Measurements from ENCODE around the gene OTC. TPM values are rescaled to one million over a fixed set of nuclear protein-coding genes. Genes with fewer than 3 reads are reported as not detected.

Gene OTC
- total RNA-seq, result not detected in 2 replicates

DNA sequence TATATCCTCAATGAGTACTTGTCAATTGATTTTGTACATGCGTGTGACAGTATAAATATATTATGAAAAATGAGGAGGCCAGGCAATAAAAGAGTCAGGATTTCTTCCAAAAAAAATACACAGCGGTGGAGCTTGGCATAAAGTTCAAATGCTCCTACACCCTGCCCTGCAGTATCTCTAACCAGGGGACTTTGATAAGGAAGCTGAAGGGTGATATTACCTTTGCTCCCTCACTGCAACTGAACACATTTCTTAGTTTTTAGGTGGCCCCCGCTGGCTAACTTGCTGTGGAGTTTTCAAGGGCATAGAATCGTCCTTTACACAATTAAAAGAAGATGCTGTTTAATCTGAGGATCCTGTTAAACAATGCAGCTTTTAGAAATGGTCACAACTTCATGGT, at the start of gene OTC:
TSS of gene OTC (plus strand) at position 243 of the 400 bp plus-strand sequence. CDS start at position 336, 93 bp downstream.

DNA sequence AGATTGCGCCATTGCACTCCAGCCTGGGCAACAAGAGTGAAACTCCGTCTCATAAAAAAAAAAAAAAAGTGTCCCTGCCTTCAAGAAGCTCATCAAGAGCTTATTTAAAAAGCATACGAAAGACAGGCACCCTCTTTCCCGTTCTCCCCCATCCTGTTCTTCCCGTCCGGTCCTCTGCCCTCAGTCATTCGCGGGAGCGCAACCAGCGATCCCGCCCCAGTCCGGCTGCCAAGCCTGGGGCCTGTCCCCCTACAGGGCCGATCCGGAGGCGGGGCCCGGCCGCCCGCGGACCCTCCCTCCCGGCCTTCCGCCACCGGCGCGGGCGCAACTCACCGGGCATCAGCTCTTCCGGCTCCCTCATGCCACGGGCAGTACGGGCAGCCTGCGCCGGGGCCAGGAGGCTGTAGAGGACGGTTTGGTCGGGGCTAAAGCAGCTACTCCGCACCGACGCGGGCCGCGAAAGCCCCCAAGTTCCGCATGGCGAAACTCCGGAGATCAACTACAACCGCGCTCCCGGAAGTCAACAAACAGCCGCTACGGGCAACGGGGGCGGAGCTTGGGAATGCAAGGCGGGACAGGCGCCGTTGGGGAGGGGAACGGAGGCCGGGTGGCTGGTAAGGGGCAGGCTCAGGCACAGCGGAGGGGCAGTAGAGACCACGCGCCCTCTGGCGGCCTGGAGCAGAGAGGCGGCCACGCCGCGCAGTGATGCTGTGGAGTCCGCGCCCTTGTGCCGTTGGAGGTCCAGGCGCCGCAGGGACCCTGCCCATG, 25.2 kb upstream of the OTC start, which contains the start of gene RPGR:
TSS of gene RPGR (minus strand) at position 503 of the 768 bp plus-strand sequence. CDS start at position 361, 142 bp downstream.

Other genes with a start within 250 kb of the OTC start
- gene SRPX, start 131.7 kb upstream of the OTC start, total RNA-seq, result 3.8 and 30.5 TPM in 2 replicates
- gene RPGR, start 25.1 kb upstream of the OTC start, total RNA-seq, result 6.4 and 8.5 TPM in 2 replicates
- gene TSPAN7, start 208.9 kb downstream of the OTC start, total RNA-seq, result 0.64 and 0.68 TPM in 2 replicates